ENCODE measurements around the gene PRKCA. TPM values are rescaled to one million over a fixed set of nuclear protein-coding genes. Genes with fewer than 3 reads are reported as not detected.

Gene PRKCA
- total RNA-seq, 3 donors from 2014 or later (not counting 1 experiment from before 2014, with no cell fraction given): 19.6 to 29.0 (median 20.4) TPM

GRCh38 chr17:66460558-66460957, 158.1 kb downstream of the PRKCA start:
- no peak for DNase-seq
- TF ChIP-seq, protein P1, sequence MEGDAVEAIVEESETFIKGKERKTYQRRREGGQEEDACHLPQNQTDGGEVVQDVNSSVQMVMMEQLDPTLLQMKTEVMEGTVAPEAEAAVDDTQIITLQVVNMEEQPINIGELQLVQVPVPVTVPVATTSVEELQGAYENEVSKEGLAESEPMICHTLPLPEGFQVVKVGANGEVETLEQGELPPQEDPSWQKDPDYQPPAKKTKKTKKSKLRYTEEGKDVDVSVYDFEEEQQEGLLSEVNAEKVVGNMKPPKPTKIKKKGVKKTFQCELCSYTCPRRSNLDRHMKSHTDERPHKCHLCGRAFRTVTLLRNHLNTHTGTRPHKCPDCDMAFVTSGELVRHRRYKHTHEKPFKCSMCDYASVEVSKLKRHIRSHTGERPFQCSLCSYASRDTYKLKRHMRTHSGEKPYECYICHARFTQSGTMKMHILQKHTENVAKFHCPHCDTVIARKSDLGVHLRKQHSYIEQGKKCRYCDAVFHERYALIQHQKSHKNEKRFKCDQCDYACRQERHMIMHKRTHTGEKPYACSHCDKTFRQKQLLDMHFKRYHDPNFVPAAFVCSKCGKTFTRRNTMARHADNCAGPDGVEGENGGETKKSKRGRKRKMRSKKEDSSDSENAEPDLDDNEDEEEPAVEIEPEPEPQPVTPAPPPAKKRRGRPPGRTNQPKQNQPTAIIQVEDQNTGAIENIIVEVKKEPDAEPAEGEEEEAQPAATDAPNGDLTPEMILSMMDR (IDR thresholded peaks at IDR 0.05): no peak
- ATAC-seq: no peak
- intact Hi-C loops (cut with micrococcal nuclease): no loop called here
- H3K9me3 Mint-ChIP-seq: no peaks in the 10 kb centered on the region
- Histone ChIP-seq H3K27ac (ENCODE audit: low read length) (no peak overlapping the region), H3K4me3 (ENCODE audit: low read length) (no peak overlapping the region), H3K36me3 (ENCODE audit: control insufficient read depth, insufficient read depth, low read length) (no peaks in the 10 kb centered on the region), H3K9me3 (ENCODE audit: control insufficient read depth, insufficient read depth, low read length) (peaks cover 8% of the 10 kb centered on the region), H3K27me3 (ENCODE audit: control insufficient read depth, insufficient read depth, low read length) (no peaks in the 10 kb centered on the region), H3K4me1 (ENCODE audit: control insufficient read depth, insufficient read depth, low read length) (no peaks in the 10 kb centered on the region)
- H3K4me3 Mint-ChIP-seq: no peak overlapping the region
- H3K4me1 Mint-ChIP-seq: no peaks in the 10 kb centered on the region
- WGBS (ENCODE audit: insufficient coverage): 97% methylated on average over 6 of the region's 6 CpGs
- H3K27me3 Mint-ChIP-seq (ENCODE audit: low read depth in 2 of 2): no peaks in the 10 kb centered on the region
- no peaks in the 10 kb centered on the region for H3K36me3 Mint-ChIP-seq
- no peak overlapping the region for H3K27ac Mint-ChIP-seq

GRCh38 chr17:66461343-66461995, 159.1 kb downstream of the PRKCA start:
- no peak for ATAC-seq
- no peak overlapping the region for H3K4me3 Mint-ChIP-seq
- intact Hi-C loops (cut with micrococcal nuclease): no loop called here
- Histone ChIP-seq H3K27me3 (ENCODE audit: control insufficient read depth, insufficient read depth, low read length) (no peaks in the 10 kb centered on the region), H3K9me3 (ENCODE audit: control insufficient read depth, insufficient read depth, low read length) (peaks cover 8% of the 10 kb centered on the region), H3K4me3 (ENCODE audit: low read length) (no peak overlapping the region), H3K36me3 (ENCODE audit: control insufficient read depth, insufficient read depth, low read length) (no peaks in the 10 kb centered on the region), H3K27ac (ENCODE audit: low read length) (no peak overlapping the region), H3K4me1 (ENCODE audit: control insufficient read depth, insufficient read depth, low read length) (no peaks in the 10 kb centered on the region)
- no peak overlapping the region for H3K27ac Mint-ChIP-seq
- no peaks in the 10 kb centered on the region for H3K9me3 Mint-ChIP-seq
- no peaks in the 10 kb centered on the region for H3K36me3 Mint-ChIP-seq
- H3K27me3 Mint-ChIP-seq (ENCODE audit: low read depth in 2 of 2): no peaks in the 10 kb centered on the region
- no peak for DNase-seq
- peaks cover 0 to 7% of the 10 kb centered on the region in 2 donors for H3K4me1 Mint-ChIP-seq
- WGBS (ENCODE audit: insufficient coverage): 84% methylated on average over 6 of the region's 7 CpGs
- TF ChIP-seq, protein P1 (IDR thresholded peaks at IDR 0.05): no peak

GRCh38 chr17:66462010-66462409, 159.6 kb downstream of the PRKCA start:
- Histone ChIP-seq H3K27ac (ENCODE audit: low read length) (no peak overlapping the region), H3K4me1 (ENCODE audit: control insufficient read depth, insufficient read depth, low read length) (peaks cover 2% of the 10 kb centered on the region), H3K36me3 (ENCODE audit: control insufficient read depth, insufficient read depth, low read length) (no peaks in the 10 kb centered on the region), H3K4me3 (ENCODE audit: low read length) (no peak overlapping the region), H3K27me3 (ENCODE audit: control insufficient read depth, insufficient read depth, low read length) (no peaks in the 10 kb centered on the region), H3K9me3 (ENCODE audit: control insufficient read depth, insufficient read depth, low read length) (peaks cover 7% of the 10 kb centered on the region)
- Mint-ChIP-seq H3K27ac (no peak overlapping the region), H3K36me3 (no peaks in the 10 kb centered on the region), H3K4me3 (no peak overlapping the region), H3K27me3 (ENCODE audit: low read depth in 2 of 2) (no peaks in the 10 kb centered on the region), H3K4me1 (peaks cover 4 to 11% of the 10 kb centered on the region in 2 donors), H3K9me3 (no peaks in the 10 kb centered on the region)
- no peak for ATAC-seq
- WGBS (ENCODE audit: insufficient coverage): 70% methylated on average over 3 of the region's 4 CpGs
- intact Hi-C loops (cut with micrococcal nuclease): no loop called here
- TF ChIP-seq, protein P1 (IDR thresholded peaks at IDR 0.05): no peak
- DNase-seq: no peak

GRCh38 chr17:66464921-66465320, 162.5 kb downstream of the PRKCA start:
- no peaks in the 10 kb centered on the region for H3K36me3 ChIP-seq (ENCODE audit: control insufficient read depth, insufficient read depth, low read length)
- H3K9me3 Mint-ChIP-seq: no peaks in the 10 kb centered on the region
- no peaks in the 10 kb centered on the region for H3K36me3 Mint-ChIP-seq
- 100% methylated on average over 2 of the region's 3 CpGs for WGBS (ENCODE audit: insufficient coverage)
- no peak for DNase-seq
- H3K4me3 Mint-ChIP-seq: no peak overlapping the region
- H3K9me3 ChIP-seq (ENCODE audit: control insufficient read depth, insufficient read depth, low read length): no peaks in the 10 kb centered on the region
- H3K27ac ChIP-seq (ENCODE audit: low read length): no peak overlapping the region
- H3K27me3 Mint-ChIP-seq (ENCODE audit: low read depth in 2 of 2): no peaks in the 10 kb centered on the region
- no peak for ATAC-seq
- intact Hi-C loops (cut with micrococcal nuclease): no loop called here
- TF ChIP-seq, protein P1 (IDR thresholded peaks at IDR 0.05): no peak
- H3K4me1 Mint-ChIP-seq: peaks cover 21 to 32% of the 10 kb centered on the region in 2 donors
- H3K27me3 ChIP-seq (ENCODE audit: control insufficient read depth, insufficient read depth, low read length): no peaks in the 10 kb centered on the region
- no peak overlapping the region for H3K4me3 ChIP-seq (ENCODE audit: low read length)
- no peak overlapping the region for H3K27ac Mint-ChIP-seq
- peaks cover 14% of the 10 kb centered on the region for H3K4me1 ChIP-seq (ENCODE audit: control insufficient read depth, insufficient read depth, low read length)
